GM21526 (cell line): ENCODE measurements around the gene DIP2A.
"Not testable (repeated sequence)": the region's sequence is repeated elsewhere in the genome, so short reads cannot be mapped to it uniquely, and the experiment has no call there.

Experiments
- ATAC-seq: cut with Tn5 transposase; IDR thresholded peaks from one replicate; pipeline ENCODE4 v1.9.1; 2021; ENCODE audit warnings: moderate library complexity; ENCODE audit not compliant: unreplicated experiment, low FRiP score

Gene DIP2A

DNA sequence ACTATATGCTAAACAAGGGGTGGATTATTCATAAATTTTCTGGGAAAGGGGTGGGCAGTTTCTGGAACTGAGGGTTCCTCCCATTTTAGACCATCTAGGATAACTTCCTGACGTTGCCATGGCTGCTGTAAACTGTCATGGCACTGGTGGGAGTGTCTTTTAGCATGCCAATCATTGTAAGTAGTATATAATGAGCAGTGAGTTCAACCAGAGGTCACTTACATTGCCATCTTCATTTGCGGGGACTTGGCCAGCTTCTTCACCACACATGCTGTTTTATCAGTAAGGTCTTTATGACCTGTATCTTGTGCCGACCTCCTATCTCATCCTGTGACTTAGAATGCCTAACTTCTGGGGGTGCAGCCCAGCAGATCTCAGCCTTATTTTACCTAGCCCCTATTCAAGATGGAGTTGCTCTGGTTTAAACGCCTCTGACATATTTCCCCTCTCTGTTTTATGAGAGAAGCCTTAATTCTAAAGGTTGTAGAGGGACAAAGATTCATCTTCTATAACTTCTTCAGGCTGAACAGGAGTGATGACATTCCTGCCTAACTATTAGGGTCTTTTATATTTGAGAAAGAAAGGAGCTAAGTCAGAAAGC lies 60.4 kb downstream of the DIP2A start:
- ATAC-seq = no peak

DNA sequence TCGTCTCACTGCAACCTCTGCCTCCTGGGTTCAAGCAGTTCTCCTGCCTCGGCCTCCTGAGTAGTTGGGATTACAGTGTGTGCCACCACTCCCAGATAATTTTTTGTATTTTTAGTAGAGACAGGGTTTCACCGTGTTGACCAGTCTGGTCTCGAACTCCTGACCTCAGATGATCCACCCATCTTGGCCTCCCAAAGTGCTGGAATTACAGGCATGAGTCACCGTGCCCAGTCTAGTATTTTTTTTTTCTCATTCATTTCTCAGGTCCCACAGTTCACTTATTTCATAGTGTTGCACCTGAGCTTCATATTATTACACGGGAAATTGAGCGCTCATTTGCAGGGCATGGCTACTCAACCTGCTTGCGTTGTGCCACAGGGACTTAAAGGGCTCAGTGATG lies 68.7 kb downstream of the DIP2A start:
- ATAC-seq = not testable (repeated sequence)

DNA sequence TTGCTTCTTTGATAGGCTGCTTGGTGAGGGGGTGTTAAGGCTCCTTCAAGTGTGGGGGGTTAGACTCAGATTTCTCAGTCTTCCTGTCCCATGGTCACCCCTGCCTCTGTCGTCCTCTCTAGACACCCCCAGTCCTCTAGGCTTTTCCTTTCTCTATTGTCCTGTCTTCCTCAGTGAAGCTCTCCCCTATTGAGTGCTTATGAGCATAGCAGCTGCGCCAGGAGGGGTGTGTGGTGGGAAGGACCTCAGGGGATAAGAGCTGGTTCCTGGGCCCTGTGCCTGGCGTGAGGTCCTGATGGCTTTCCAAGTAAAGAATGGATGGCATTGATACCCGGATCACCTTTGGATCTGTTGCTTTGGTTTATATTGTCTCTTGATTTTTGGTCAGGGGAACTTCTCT lies 69.1 kb downstream of the DIP2A start:
- no peak for ATAC-seq

DNA sequence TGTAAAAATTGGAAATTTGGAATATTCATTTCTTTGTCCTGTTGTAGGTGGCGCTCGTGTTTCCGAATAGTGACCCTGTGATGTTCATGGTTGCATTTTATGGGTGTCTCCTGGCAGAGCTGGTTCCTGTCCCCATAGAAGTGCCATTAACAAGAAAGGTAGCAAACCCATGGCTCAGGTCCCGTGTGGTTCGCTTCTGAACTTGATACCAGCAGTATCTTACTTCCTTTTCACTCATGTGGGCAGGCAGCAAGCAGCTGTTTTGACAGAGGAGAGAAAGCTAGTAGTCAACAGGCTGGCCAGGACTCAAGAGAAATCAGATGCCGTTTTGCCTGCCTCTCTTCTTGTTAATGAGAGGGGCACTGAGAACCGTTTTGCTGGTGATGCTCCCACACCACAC lies 73.4 kb downstream of the DIP2A start:
- ATAC-seq = no peak

DNA sequence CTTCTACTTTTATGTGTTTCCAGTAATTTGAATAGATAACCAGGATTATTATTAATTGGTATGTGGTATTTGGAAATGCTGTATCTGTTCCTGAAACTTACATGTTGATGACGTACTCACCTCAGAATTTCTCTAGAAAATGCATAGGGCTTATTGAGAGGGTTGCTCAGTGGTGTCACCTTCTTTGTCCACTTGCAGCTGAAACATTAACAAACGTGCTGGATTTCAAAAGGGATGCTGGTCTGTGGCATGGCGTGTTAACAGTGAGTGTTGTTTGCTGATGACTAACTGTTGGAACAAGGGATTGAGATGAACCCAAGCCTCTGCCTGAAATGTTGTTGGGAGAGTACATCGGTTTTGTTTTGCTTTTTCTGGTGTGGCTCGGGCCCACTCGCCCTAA lies 78.3 kb downstream of the DIP2A start:
- no peak for ATAC-seq

DNA sequence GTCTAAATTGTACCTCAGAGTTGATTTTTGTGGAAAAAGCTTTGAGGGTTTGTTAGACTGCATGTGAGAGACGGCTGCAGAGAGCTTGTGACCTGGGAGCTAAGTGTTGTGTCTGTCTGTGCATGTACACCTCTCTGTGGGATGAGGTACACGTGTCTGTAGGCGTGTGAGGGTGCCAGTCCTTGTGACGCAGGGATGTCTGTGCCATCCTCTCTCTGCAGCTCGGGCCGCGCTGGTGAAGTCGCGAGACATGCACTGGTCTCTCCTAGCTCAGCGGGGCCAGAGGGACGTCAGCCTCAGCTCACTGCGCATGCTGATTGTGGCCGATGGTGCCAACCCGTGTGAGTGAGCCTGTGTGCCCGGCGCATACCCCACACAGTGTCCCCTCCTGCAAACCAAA lies 79.6 kb downstream of the DIP2A start:
- ATAC-seq = no peak

DNA sequence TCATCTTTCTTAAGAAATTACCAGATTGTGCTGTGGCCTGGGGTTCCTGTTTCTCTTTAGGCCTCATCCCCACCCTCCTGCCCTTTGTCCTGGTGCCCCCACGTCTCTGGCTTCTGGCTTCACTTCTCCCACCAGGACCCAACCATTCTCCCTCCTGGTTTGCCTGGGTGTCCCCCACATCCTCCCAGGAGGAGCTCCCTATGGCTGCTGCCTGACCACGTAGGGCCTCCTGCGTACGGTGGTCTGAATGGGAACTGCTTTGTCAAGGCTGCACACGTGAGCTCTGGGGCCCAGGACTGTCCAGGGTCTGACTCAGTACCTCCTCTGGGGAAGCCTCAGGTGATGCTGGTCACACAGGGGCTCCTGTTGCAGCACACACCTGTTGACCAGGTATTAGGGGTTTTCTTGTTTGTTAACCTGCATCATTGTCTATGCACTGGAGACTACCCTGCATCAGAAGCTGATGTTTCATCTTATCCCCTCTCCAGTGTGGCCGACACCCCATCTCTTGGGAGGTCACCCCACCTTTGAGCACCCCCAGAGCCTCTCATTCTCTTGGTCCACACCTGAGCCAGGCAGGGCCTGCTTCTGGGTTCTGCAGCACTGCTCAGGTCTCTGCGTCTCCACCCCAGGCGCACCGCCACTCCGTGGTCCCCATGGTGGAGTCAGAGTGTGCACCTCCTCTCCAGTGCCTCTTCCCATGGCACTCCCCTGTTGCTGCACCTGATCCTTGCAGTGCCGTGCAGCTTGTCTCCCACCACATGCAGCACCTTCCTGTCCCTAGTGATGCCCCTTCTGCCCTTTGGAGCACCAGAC lies 80.4 kb downstream of the DIP2A start:
- no peak for ATAC-seq

DNA sequence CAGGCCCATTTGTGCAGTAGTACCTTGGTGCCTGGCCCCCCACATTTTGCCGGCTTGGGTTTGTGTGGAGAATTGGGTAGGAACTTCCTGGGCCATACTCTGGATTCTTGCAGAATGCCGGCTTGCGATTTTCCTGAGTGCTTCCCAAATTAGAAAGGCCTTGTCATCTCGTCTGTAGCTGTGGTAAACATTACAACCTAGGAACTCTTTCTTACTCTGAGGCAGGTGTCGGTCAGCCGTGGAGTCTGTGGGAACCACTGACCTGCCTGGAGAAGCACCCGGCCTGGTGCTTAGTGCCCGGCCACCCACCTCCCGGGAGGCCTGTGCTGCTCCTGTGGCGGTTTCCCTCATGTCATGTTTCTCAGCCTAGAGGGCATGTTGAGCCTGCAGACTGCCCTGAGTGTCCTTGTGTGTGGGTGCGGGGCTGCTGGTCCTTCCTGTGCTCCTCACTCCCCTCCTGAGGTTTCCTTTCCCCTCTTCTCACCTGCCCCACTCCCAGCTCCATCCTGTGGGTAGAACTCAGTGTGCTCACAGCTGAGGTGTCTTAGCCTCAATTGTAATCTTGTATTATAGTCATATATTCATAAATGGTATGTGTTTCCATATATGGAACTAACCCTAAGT lies 81.5 kb downstream of the DIP2A start:
- ATAC-seq = no peak

DNA sequence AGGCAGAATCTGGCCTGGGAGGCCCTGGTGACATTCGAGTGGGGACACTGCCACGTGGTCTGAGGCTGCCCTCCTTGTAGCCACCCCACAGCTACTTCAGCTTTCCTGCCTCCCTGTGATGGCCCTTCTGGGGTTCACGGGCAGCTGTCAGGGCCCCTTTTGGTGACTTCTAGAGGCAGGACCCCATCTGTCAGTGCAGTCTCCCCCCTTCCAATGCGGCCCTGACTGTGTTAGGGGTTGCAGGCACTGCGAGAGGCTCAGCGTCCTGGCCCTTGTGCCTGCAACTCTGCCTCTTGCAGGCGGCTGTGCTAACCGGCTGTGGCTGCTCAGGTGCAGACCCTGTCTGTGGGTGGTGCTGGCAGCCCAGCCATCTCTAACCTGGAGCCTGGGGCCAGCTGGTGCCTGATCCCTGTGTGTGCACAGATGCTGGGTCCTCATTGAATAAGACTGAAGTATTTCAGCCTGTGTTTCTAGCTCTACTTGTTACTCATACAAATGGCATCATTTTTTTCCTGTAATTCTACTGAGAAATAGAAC lies 84.0 kb downstream of the DIP2A start:
- no peak for ATAC-seq

DNA sequence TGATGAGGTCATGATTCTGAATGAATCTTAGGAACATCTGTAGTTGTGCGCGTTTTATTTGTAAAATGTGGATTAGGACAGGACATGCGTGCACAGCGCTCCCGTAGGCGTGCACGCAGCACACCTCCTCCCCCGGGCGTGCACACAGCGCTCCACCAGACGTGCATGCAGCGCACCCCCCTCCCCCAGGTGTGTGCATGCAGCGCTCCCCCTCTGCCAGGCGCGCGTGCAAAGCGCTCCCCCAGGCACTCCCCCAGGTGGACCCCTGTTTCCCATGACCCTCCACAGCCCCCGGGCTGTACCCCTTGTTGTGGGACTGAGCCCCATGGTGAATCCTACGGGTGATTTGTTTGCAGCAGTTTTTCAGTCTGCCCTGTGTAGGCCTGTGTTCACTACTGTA lies 84.6 kb downstream of the DIP2A start:
- no peak for ATAC-seq

DNA sequence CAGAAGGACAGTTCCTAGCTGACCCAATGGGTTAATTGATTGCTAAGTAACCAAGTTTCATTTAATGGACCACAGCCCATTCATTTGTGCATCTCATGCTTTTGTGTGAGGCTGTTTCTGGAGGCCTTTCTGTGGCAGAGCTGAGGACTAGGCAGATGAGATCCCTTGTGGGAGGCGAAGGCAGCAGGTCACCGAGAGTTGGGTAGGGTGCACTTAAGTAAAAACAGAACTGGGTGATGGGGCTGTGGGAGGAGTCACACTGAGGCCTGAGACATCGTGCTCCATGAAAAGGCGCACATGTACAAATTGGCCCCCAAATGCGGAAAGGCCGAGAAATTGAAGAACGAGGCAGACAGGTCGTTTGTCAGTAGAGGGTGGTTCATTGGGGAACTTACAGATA lies 85.3 kb downstream of the DIP2A start:
- no peak for ATAC-seq

DNA sequence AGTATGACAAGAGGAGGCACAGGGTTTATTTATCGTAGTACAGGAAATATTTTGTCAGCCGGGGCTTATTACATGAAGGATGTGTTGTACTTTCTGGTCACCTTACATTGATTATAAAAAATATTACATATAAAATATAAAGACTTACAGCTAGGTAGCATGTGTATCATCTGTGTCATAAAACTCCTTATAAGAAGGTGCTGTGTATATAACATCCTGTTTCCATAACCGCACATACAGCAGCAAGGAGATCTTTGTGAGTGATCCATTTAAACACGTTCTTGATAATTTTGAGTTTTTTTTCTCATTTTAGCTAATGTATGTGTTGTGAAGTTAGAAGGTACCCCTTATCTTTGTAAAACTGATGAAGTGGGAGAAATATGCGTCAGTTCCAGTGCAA lies 86.1 kb downstream of the DIP2A start:
- ATAC-seq = no peak

DNA sequence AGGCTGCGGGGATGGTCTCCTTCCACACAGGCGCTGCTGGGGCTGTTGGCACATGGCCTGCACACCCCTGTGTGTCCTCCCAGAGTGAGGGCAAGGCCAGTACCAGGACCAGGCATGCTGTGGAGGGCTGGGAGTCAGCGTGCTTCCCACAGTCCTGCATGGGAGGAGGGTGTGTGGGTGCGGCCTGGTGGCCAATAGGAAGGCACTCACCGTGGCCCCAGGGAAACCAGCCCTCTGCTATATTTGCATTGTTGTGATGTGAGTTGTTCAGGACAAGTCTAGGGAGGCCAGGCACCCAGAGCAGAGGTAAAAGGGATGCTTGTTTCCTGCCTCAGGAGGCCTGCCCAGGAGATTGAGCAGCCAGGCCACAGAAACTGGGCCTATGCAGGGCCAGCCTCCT lies 86.7 kb downstream of the DIP2A start:
- ATAC-seq = no peak

DNA sequence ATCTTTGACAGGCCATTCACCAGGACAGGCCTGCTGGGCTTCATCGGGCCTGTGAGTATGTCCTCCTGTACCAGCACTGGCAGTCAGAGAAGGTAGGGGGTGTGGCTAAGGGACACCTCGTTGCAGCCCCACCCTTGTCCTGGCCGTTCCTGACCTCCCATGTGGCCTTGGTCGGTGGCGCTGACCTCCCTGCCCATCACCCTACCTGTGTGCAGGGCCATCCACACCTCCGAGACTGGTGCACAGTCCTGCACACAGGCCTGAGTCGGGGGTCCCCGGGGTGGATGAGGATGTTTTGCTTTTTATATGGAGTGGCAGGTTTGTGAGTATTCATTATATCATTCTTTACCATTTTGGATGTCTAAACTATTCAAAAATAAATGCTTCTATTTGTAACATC lies 87.2 kb downstream of the DIP2A start:
- no peak for ATAC-seq

DNA sequence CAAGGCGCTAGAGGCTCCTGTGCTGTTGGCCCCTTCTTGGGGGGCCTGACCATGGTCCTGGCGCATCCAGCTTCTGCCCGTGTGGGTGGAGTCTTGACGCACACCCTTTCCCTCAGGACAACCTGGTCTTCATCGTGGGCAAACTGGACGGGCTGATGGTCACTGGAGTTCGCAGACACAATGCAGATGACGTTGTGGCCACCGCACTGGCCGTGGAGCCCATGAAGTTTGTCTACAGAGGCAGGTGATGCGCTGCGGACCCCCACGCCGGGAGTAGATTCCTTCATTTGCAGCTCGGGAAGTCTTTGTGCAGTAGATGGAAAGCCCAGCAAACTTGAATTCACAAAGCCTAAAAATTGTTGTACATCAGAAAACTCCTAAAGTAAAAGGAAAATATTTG lies 88.1 kb downstream of the DIP2A start:
- ATAC-seq = no peak

DNA sequence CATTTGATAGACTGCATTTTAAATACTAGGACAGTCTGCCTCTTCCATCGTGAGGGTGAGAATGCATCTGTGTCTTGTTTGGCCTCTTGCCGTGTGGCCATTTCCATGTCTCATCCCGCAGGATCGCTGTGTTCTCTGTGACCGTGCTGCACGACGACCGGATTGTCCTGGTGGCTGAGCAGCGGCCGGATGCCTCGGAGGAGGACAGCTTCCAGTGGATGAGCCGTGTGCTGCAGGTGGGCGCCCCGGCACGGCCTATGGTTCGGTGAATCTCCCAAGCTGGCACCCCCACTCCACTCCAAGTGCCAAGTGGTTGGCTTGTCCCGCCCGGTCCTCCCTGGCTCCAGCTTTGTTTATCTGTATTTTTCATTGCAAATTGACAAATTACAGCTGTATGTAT lies 91.0 kb downstream of the DIP2A start:
- ATAC-seq = no peak

DNA sequence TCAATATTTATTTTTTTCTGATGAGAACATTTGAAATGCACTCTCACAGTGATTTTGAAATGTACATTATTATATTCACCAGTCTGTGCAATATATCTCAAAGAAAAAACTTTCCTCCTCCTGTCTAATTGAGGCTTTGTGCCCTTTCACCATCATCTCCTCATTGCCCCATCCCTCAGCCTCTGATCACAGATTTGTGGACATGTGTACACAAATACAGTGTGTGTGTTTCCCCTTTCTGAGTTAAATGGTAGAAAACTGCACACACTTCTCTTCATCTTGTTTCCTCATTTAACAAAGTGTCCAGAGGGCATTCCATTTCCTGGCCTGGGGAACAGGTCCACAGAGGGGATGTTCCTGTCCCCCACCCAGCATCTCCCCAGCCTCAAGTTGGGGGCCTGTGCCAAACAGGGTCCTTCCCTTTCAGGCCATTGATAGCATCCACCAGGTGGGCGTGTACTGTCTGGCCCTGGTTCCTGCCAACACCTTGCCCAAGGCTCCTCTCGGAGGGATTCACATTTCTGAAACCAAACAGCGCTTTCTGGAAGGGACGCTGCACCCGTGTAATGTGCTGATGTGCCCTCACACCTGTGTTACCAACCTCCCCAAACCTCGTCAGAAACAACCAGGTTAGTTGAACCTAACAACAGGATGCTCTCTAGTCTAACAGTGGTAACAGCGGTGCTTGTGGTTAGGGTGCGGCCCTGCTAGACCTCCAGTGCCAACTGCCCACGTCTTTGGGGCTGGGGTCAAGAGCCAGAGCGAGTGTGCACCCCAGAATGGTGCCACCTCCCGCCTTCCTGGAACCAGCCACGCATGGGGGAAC lies 91.6 kb downstream of the DIP2A start:
- ATAC-seq = no peak

DNA sequence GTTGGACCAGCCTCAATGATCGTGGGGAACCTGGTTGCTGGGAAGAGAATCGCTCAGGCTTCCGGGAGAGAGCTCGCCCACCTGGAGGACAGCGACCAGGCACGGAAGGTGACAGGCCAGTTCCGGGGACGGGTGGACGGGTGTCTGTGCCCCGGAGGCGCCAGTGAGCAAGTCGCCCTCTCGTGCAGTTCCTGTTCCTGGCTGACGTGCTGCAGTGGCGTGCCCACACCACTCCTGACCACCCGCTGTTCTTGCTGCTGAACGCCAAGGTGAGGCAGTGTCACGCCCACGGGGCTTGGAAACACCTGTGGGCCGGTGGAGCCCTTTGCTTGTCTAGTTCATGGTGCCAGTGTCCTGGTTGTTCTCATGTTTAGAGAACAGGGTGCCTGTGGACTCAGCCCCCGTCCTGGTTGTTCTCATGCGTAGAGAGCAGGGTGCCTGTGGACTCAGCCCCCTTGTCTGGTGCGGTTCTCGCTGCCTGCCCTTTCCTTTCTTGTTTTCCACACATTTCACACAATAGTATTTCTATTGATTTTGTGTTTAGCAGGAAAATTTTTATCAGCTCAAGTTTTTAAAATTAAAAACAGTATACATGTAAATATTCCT lies 93.0 kb downstream of the DIP2A start:
- no peak for ATAC-seq

DNA sequence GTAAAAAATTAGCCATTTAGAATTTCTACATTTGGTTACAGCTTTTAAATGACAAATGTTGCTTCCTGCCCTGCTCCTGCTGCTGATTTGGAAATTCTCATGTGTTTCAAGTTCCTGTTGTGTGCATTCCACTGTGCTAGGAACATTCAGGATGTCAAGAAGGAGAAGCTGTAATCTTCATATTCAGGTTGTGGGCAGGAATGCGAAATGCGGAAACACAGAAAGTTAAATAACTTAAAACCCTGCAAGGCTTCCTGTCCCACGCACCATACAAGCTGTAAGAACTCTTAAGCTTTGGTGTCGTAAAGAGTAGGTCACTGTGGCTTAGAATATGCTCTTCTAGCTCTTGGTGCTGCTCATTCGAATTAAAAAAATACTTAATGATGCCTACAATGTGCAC lies 93.6 kb downstream of the DIP2A start:
- ATAC-seq = no peak

DNA sequence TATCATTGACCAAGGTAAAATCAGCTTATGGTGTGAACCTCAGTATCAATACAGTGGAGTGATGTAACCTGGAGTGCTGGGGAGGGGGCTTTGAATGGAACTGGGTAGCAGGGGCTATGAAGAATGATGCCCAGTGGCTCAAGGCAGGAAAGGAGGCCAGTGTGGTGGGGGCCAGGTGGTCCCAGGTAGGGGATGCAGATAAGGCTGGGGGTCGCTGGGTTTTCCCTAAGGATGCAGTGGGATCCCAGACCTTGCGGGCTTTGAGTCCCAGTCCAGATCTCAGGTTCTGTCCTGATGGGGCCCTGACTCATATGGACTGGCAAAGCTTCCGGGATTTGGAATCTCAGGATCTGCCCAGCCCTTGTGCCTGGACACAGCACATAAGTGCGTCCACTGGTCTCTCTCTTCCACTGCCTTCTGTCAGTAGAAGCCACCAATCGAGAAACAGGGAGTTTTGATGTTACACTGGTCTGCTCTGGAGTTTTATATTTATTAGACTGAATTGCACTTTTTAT lies 94.2 kb downstream of the DIP2A start:
- no peak for ATAC-seq
